DMS153 treated with DMSO at 0.1 percent for 48 hours (cell line): Measurements from ENCODE around the gene NSL1.
"Not testable (repeated sequence)": the region's sequence is repeated elsewhere in the genome, so short reads cannot be mapped to it uniquely, and the experiment has no call there.

Experiments
- DNase-seq: peaks from one replicate; lab custom pipeline; 2025; ENCODE audit not compliant: unreplicated experiment; lab: John Stamatoyannopoulos, UW

Gene NSL1

DNA sequence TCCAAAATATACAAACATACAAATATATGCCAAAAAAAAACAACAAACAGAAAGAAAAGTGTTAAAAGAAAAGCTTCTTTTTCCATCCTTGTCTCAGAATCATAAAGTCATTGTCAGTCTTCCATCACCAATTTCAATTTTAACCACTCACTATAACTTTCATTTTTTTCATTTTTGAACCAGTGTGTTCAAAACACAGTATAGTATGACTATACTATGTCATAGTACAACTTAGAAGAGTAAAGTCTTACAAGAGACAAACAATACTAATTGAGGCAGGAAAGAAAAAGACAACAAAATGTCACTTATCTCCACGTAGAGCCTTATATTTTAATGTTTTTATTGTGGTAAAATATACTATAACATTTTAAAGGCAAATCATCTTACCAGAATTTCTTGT lies 7.6 kb downstream of the NSL1 start:
- no peak for DNase-seq

DNA sequence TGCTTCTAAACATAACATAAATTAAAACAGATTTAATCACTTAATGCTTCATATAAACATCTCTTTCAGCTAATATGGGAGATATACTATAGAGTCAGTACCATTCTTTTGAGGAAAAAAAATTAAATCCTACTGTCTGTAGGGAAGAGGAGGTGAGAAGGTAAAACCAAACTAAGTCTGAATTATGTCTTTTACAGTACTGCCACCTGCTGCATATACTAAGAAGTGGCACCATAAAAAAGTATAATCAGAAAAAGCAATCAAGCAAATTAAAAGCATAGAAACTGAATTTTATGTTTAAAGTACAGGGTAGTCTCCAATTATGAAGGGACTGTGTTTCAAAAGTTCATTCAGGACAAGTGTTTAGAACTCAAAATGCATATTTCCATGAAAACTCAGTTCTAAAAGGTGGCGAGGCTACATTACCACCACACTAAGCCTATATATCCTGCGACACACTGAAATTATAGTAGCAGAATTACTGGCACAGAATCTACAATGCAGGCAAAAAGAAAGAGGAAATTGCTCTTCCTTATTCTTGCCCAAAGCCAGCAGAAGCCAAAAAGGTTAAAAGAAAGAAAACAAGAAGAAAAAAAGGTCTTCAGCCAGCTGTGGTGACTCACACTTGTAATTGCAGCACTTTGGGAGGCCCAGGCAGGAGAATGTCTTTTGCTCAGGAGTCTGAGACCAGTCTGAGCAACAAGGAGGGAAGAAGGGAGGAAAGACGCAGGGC lies 9.0 kb downstream of the NSL1 start:
- DNase-seq: peak; percentile 55

- DNase-seq: no peak
Observed at GRCh38 chr1:212781225-212781624, 10.4 kb downstream of the NSL1 start.

- DNase-seq: no peak
Observed at GRCh38 chr1:212780759-212781158, 10.8 kb downstream of the NSL1 start.

- DNase-seq: not testable (repeated sequence)
Observed at GRCh38 chr1:212779086-212779485, 12.5 kb downstream of the NSL1 start.

DNA sequence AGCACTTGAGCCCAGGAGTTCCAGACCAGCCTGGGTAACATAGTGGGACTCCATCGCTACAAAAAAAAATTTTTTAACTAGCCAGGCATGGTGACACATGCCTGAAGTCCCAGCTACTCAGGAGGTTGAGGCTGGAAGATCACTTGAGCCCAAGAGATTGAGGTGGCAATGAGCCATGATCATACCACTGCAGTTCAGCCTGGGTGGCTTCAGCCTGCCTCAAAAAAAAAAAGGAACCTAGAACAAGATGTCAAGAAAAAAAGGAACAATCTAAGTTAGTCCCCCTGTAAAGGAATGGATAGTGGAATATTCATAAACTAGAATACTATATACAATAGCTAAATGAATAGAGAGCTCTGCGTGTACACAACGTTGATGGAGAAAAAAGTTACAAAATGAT lies 14.4 kb downstream of the NSL1 start:
- no peak for DNase-seq

DNA sequence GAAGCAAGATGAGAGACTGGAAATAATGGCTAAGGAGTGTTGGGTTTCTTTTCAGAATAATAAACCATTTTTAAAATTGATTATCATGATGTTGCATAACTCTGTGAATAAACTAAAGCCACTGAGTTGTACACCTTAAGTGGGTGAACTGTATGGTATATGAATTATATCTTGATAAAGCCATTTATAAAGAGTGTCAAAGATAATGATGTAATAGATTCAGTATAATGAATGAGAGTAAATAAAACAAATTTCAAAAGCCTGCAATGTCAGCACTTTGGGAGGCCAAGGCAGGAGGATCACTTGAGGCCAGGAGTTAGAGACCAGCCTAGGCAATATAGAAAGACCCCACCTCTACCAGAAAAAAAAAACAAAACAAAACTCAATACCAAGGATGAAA lies 16.3 kb downstream of the NSL1 start:
- no peak for DNase-seq

GRCh38 chr1:212774584-212774983 lies 17.0 kb downstream of the NSL1 start:
- no peak for DNase-seq

GRCh38 chr1:212773011-212773410 lies 18.6 kb downstream of the NSL1 start:
- DNase-seq: no peak

DNA sequence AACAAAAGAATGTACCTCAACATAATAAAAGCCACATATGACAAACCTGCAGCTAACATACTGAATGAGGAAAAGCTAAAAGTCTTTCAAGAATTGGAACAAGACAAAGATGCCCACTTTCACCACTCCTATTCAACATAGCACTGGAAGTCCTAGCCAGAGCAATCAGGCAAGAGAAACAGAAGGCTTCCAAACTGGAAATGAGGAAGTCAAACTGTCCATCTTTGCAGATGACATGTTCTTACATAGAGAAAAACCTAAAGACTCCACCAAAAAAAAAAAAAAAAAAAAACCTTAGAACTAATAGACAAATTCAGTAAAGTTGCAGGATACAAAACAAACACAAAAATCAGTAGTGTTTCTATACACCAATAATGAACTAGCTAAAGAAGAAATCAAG lies 20.2 kb downstream of the NSL1 start:
- DNase-seq: no peak

DNA sequence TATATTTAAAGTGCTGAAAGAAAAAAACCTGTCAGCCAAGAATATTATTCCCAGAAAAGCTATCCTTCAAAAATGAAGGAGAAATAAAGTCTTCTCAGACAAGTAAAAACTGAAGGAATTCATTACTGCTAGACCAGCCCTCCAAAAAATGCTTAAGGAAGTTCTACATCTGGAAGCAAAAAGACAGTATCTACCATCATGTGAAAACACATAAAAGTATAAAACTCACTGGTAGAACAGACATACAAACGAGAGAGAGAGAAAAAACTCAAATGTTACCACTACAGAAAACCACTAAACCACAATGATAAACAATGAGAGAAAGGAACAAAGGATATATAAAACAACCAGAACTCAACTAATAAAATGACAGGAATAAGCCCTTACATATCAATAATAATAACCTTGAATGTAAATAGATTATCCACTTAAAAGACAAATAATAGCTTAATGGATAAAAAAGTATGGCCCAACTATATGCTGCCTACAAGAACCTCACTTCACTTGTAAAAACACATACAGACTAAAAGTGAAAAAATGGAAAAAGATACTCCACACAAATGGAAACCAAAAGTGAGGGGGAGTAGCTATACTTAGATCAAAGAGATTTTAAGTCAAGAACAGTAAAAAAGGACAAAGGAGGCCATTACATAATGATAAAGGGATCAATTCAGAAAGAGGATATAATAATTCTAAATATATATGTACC lies 22.0 kb downstream of the NSL1 start:
- no peak for DNase-seq

GRCh38 chr1:212766825-212767224 lies 24.8 kb downstream of the NSL1 start:
- DNase-seq: not testable (repeated sequence)

DNA sequence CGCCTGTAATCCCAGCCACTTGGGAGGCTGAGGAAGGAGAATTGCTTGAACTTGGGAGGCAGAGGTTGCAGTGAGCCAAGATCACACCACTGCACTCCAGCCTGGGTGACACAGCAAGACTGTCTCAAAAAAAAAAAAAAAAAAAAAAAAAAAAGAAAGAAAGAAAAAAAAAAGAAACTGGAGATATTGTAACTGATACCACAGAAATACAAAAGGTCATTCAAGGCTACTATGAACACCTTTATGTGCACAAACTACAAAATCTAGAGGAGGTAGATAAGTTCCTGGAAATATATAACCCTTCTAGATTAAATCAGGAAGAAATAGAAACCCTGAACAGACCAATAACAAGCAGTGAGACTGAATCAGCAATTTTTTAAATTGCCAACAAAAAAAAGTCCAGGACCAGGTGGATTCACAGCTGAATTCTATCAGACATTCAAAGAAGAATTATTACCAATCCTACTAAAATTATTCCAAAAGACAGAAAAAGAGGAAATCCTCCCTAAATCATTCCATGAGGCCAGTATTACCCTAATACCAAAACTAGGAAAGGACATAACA lies 26.8 kb downstream of the NSL1 start:
- not testable (repeated sequence) for DNase-seq

GRCh38 chr1:212762839-212763238 lies 28.7 kb downstream of the NSL1 start:
- no peak for DNase-seq

GRCh38 chr1:212762234-212762633 lies 29.3 kb downstream of the NSL1 start:
- DNase-seq: no peak

GRCh38 chr1:212760126-212760823 lies 31.3 kb downstream of the NSL1 start:
- DNase-seq: no peak

- no peak for DNase-seq
Observed at GRCh38 chr1:212759683-212760082, 31.9 kb downstream of the NSL1 start.

DNA sequence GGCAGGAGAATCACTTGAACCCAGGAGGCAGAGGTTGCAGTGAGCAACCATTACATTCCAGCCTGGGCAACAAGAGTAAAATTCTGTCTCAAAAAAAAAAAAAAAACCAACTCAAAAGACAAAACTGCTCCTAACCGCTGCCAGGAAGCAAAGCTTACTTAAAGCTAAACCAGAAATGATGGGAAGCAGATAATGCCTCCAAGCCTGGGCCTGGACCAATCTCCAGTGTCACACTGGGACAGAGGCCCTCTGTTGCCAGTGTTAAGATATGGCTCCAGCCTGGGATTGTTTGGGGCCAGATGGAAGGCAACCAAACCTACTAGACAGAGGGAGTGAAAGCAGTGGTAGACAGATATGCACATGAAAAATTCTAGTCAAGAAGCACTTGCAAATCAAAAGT lies 36.9 kb downstream of the NSL1 start:
- DNase-seq: no peak

DNA sequence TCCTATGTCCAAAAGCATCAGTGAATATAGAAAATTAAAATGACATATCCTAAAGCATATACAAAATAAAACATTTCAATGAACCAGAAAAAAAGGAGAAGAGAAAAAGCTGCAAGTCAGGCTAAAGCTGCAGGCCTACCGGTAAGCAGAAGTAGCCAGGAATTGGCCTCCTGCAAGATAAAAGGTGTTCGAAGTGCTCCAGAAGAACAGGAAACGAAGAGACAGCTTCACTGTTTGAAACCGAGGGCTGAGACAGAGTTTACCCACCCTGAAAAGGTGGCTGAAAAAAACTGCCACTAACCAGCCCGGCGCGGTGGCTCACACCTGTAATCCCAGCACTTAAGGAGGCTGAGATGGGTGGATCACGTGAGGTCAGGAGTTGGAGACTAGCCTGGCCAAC lies 37.4 kb downstream of the NSL1 start:
- no peak for DNase-seq

DNA sequence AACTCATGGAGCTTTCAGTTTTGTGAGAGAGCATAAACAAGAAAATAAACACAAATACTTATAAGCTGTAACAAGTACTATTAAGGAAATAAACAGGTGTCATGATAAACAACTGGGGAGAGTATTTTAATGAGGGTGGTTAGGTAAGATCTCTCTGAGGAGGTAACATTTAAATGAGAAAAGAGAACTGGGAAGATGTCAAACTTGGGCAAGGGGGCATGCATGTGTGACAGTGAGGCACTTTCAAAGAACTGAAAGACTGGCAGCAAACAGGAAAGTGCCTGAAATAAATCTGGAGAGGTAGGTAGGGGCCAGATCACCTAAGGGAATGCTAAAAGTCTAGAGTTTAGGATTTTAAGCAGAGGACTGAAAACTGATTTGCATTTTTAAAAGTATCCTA lies 37.8 kb downstream of the NSL1 start:
- DNase-seq: no peak

GRCh38 chr1:212752934-212753497 lies 38.6 kb downstream of the NSL1 start:
- no peak for DNase-seq
